ENCODE data around the gene ATP10D. TPM values are rescaled to one million over a fixed set of nuclear protein-coding genes. Genes with fewer than 3 reads are reported as not detected.

The ATP10D gene
- total RNA-seq, 1 donor: 50.0 TPM

Other genes with a start within 250 kb of the ATP10D start
- gene COMMD8, start 21.6 kb upstream of the ATP10D start, total RNA-seq (ENCODE audit: low replicate concordance): 15.5 and 43.1 TPM in 2 replicates

All from fibroblast of the aortic adventitia (primary cell).